Calu3 (cell line): ENCODE measurements around the gene OR1E2. TPM values are rescaled to one million over a fixed set of nuclear protein-coding genes. Genes with fewer than 3 reads are reported as not detected.
"Not testable (repeated sequence)": the region's sequence is repeated elsewhere in the genome, so short reads cannot be mapped to it uniquely, and the experiment has no call there.

ENCODE experiments used
- BruUV-seq: library from RNA; stranded (reverse); fragments of 400-500 nt; replicated peaks from 2 replicates; lab custom pipeline; 2021; lab: Mats Ljungman, UMichigan
- CTCF ChIA-PET: fragments of 300-600 bp; sonication (Branson Sonifier 250); formaldehyde crosslinking; loops from one replicate; lab custom pipeline; 2022; ENCODE audit warnings: antibody characterized with exemption; lab: Charles Lee
- DNase-seq: peaks from one replicate; pipeline ENCODE4 v3.0.0; 2022
- H3K27ac Mint-ChIP-seq: one replicate; pipeline ENCODE4 v1.8.0; 2022; ENCODE audit warnings: mixed read lengths; ENCODE audit not compliant: unreplicated experiment
- H3K27me3 Mint-ChIP-seq: one replicate; pipeline ENCODE4 v1.8.0; 2022; ENCODE audit warnings: mixed read lengths; ENCODE audit not compliant: unreplicated experiment
- H3K36me3 Mint-ChIP-seq: one replicate; pipeline ENCODE4 v1.8.0; 2022; ENCODE audit warnings: mild to moderate bottlenecking, moderate library complexity, mixed read lengths; ENCODE audit not compliant: insufficient read depth, unreplicated experiment
- H3K4me1 Mint-ChIP-seq: one replicate; pipeline ENCODE4 v1.8.0; 2022; ENCODE audit warnings: mild to moderate bottlenecking, low read depth, mixed read lengths; ENCODE audit not compliant: unreplicated experiment
- H3K4me3 Mint-ChIP-seq: one replicate; pipeline ENCODE4 v1.8.0; 2022; ENCODE audit warnings: mild to moderate bottlenecking, low read depth, moderate library complexity, mixed read lengths; ENCODE audit not compliant: unreplicated experiment
- H3K9me3 Mint-ChIP-seq: one replicate; pipeline ENCODE4 v1.8.0; 2022; ENCODE audit warnings: low read depth, mixed read lengths; ENCODE audit not compliant: unreplicated experiment
- CTCF ChIP-seq: fragments of 200-600 bp; IDR thresholded peaks from one replicate; pipeline ENCODE4 v1.8.0; 2022; ENCODE audit warnings: antibody characterized with exemption; ENCODE audit not compliant: unreplicated experiment
- intact Hi-C: fragments of 100-400 bp; cut with micrococcal nuclease; formaldehyde crosslinking; loops from one replicate; pipeline ENCODE4 v1.10.0; 2022; ENCODE audit not compliant: unreplicated experiment
- total RNA-seq: library from RNA; stranded (reverse); gene quantifications from 2 replicates; pipeline ENCODE4 v1.2.3, GENCODE V29; 2022

Gene OR1E2
- total RNA-seq, 1 experiment from 2014 or later: not detected

- no TSS peak for BruUV-seq
- intact Hi-C loops: no loop called here
Observed at GRCh38 chr17:3469529-3469928, 35.9 kb upstream of the OR1E2 start.

GRCh38 chr17:3466355-3466754 lies 32.7 kb upstream of the OR1E2 start:
- H3K27me3 Mint-ChIP-seq, H3K4me1 Mint-ChIP-seq, BruUV-seq, DNase-seq, CTCF ChIA-PET, H3K27ac Mint-ChIP-seq, intact Hi-C loops, H3K36me3 Mint-ChIP-seq, H3K4me3 Mint-ChIP-seq, H3K9me3 Mint-ChIP-seq: not testable (repeated sequence)

More at GRCh38 chr17:3469529-3469928, 35.9 kb upstream of the OR1E2 start:
- H3K27me3 Mint-ChIP-seq: no peaks in the 10 kb centered on the region
- no peaks in the 10 kb centered on the region for H3K36me3 Mint-ChIP-seq
- CTCF ChIA-PET: no interaction called here
- H3K27ac Mint-ChIP-seq: no peak overlapping the region
- TF ChIP-seq CTCF: no peak
- H3K4me1 Mint-ChIP-seq: no peaks in the 10 kb centered on the region
- H3K4me3 Mint-ChIP-seq: no peak overlapping the region
- DNase-seq: no peak
- H3K9me3 Mint-ChIP-seq: no peaks in the 10 kb centered on the region

DNA sequence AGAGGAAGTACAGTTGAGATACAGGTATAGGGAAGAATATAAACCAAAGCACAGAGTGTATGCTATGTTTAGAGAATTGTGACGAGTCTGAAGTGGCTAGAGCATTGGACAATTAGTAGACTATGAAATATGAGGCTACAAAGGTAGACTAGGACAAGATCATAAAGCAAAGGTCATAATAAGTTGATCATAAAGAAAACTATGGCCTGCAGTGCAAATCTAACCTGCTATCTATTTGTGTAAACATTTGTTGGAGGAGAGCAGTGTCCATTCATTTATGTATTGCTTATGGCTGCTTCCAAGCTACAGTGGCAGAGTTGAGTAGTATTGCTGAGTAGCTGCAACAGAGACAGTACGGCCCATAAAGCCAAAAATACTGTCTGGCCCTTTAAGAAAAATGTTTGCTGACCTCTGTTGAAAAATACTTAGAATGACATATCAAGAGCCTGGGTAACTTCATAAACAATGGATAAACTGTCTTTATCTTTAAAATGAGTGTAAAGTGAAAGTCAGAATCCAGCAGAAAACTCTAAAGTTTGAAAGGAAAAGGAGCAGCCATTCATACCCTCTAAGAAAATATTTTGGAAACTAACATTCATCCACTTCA lies 14.5 kb upstream of the OR1E2 start:
- Mint-ChIP-seq H3K27me3 (peaks cover 2% of the 10 kb centered on the region), H3K36me3 (no peaks in the 10 kb centered on the region), H3K9me3 (no peaks in the 10 kb centered on the region), H3K27ac (no peak overlapping the region), H3K4me1 (no peaks in the 10 kb centered on the region), H3K4me3 (no peak overlapping the region)
- intact Hi-C loops: no loop called here
- no peak for DNase-seq
- BruUV-seq: no TSS peak
- CTCF ChIA-PET: no interaction called here
- TF ChIP-seq CTCF: no peak

GRCh38 chr17:3447625-3448024 lies 14.0 kb upstream of the OR1E2 start:
- DNase-seq: no peak
- H3K4me1 Mint-ChIP-seq: no peaks in the 10 kb centered on the region
- CTCF ChIA-PET: no interaction called here
- no peak for TF ChIP-seq CTCF
- H3K27me3 Mint-ChIP-seq: peaks cover 7% of the 10 kb centered on the region
- intact Hi-C loops: no loop called here
- H3K36me3 Mint-ChIP-seq: no peaks in the 10 kb centered on the region
- no TSS peak for BruUV-seq
- no peak overlapping the region for H3K27ac Mint-ChIP-seq
- H3K4me3 Mint-ChIP-seq: no peak overlapping the region
- no peaks in the 10 kb centered on the region for H3K9me3 Mint-ChIP-seq

DNA sequence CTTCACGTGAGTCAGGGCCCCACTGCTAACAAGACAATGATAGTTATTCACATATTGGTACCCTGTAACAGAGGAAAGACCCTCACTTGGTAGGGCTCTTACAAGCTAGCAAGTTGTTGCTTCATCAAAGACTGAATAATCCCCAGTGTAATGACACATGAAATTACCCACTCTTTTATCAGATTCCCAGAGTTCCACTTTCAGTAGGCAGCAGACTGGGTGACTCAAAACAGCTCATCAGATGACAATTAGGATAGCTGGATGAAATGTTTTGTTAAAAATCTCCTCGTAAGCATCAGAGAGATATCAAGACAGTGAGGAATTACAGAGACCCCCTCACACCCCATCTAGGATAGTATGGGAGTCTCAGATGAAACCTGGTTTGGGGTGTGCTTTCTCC lies 6.8 kb upstream of the OR1E2 start:
- Mint-ChIP-seq H3K9me3 (no peaks in the 10 kb centered on the region), H3K4me3 (no peak overlapping the region), H3K4me1 (no peaks in the 10 kb centered on the region), H3K27ac (no peak overlapping the region), H3K27me3 (peaks cover 45% of the 10 kb centered on the region), H3K36me3 (no peaks in the 10 kb centered on the region)
- BruUV-seq: no TSS peak
- intact Hi-C loops: no loop called here
- TF ChIP-seq CTCF: no peak
- CTCF ChIA-PET: no interaction called here
- no peak for DNase-seq
